Neural cell (in vitro differentiated cells): ENCODE results near the gene DPP10. TPM values are rescaled to one million over a fixed set of nuclear protein-coding genes. Genes with fewer than 3 reads are reported as not detected.
"Not testable (repeated sequence)": the region's sequence is repeated elsewhere in the genome, so short reads cannot be mapped to it uniquely, and the experiment has no call there.

Experiments used
- H2AFZ ChIP-seq: fragments of 200-600, 300-800 bp; sonication (generic), shearing (Covaris generic); 2 replicates; pipeline ENCODE4 v1.6.0; 2014; ENCODE audit warnings: low read depth, mild to moderate bottlenecking, antibody characterized with exemption, low read length, moderate library complexity
- H3F3A ChIP-seq: fragments of 200-600 bp; shearing (Covaris generic); 2 replicates; pipeline ENCODE4 v1.6.1; 2016; ENCODE audit warnings: mild to moderate bottlenecking, moderate library complexity, mixed read lengths, antibody characterized with exemption, low read length; ENCODE audit not compliant: insufficient read depth, poor library complexity, severe bottlenecking
- H3K27ac ChIP-seq: fragments of 200-600, 300-800 bp; sonication (generic), shearing (Covaris generic); 2 replicates; pipeline ENCODE4 v1.5.1; 2014; ENCODE audit warnings: mild to moderate bottlenecking, low read length, moderate library complexity
- H3K27me3 ChIP-seq: fragments of 300-800, 200-600 bp; sonication (generic), shearing (Covaris generic); 2 replicates; pipeline ENCODE4 v1.6.0; 2014; ENCODE audit warnings: mild to moderate bottlenecking, low read depth, low read length, moderate library complexity; ENCODE audit not compliant: insufficient read depth
- H3K36me3 ChIP-seq: fragments of 300-800, 200-600 bp; sonication (generic), shearing (Covaris generic); 2 replicates; pipeline ENCODE4 v1.5.1; 2014; ENCODE audit warnings: mild to moderate bottlenecking, antibody characterized with exemption, low read length, moderate library complexity; ENCODE audit not compliant: insufficient read depth
- H3K4me2 ChIP-seq: fragments of 300-800, 200-600 bp; sonication (generic), shearing (Covaris generic); 2 replicates; pipeline ENCODE4 v1.6.0; 2014; ENCODE audit warnings: mild to moderate bottlenecking, low read length
- H3K4me3 ChIP-seq: fragments of 300-800, 200-600 bp; sonication (generic), shearing (Covaris generic); 2 replicates; pipeline ENCODE4 v1.5.1; 2014; ENCODE audit warnings: mild to moderate bottlenecking, low read length, moderate library complexity
- H3K79me2 ChIP-seq: fragments of 200-600 bp; shearing (Covaris generic); replicated peaks from 2 replicates; pipeline ENCODE4 v1.6.0; 2014; ENCODE audit warnings: mild to moderate bottlenecking, low read length, moderate library complexity; ENCODE audit not compliant: insufficient read depth
- H3K9ac ChIP-seq: fragments of 300-800, 200-600 bp; sonication (generic), shearing (Covaris generic); 2 replicates; pipeline ENCODE4 v1.6.1; 2016; ENCODE audit warnings: mild to moderate bottlenecking, low read length, mixed read lengths
- H3K9me2 ChIP-seq: fragments of 200-600 bp; shearing (Covaris generic); 2 replicates; pipeline ENCODE4 v1.6.1; 2016; ENCODE audit warnings: mild to moderate bottlenecking, low read length, mixed read lengths; ENCODE audit not compliant: insufficient read depth
- H3K9me3 ChIP-seq: fragments of 200-600, 300-800 bp; sonication (generic), shearing (Covaris generic); 2 replicates; pipeline ENCODE4 v1.6.1; 2016; ENCODE audit warnings: mild to moderate bottlenecking, mixed run types, low read length, moderate library complexity, mixed read lengths
- H4K20me1 ChIP-seq: fragments of 200-600 bp; shearing (Covaris generic); 2 replicates; pipeline ENCODE4 v1.6.1; 2016; ENCODE audit warnings: mild to moderate bottlenecking, mixed run types; ENCODE audit not compliant: insufficient read depth
- EP300 ChIP-seq: fragments of 450-650 bp; conservative IDR thresholded peaks from 2 replicates; pipeline ENCODE4 v1.6.1; 2014; ENCODE audit warnings: antibody characterized with exemption, mild to moderate bottlenecking, moderate library complexity; ENCODE audit not compliant: poor library complexity, severe bottlenecking
- EZH2 ChIP-seq: fragments of 200-600, 300-800 bp; shearing (Covaris generic), sonication (generic); IDR thresholded peaks from 2 replicates; pipeline ENCODE4 v1.6.1; 2014; ENCODE audit warnings: antibody characterized with exemption, low read length, borderline replicate concordance, mild to moderate bottlenecking; ENCODE audit not compliant: insufficient read depth, poor library complexity, severe bottlenecking
- POLR2AphosphoS5 ChIP-seq: IDR thresholded peaks from 2 replicates; pipeline ENCODE4 v1.6.1; 2012
- RAD21 ChIP-seq: fragments of 450-650 bp; conservative IDR thresholded peaks from 2 replicates; pipeline ENCODE4 v1.6.1; 2014; ENCODE audit warnings: antibody characterized with exemption, mild to moderate bottlenecking, moderate library complexity
- SMC3 ChIP-seq: fragments of 450-650 bp; conservative IDR thresholded peaks from 2 replicates; pipeline ENCODE4 v1.6.1; 2014; ENCODE audit warnings: antibody characterized with exemption, mild to moderate bottlenecking, moderate library complexity; ENCODE audit not compliant: poor library complexity
- polyA plus RNA-seq: library from polyadenylated mRNA; depleted of rRNA; stranded (reverse); fragments of >200 nt; gene quantifications from 2 replicates; pipeline ENCODE4 v1.2.3, GENCODE V29; 2014
- TF ChIP-seq, protein P1 (sequence below): IDR thresholded peaks from 2 replicates; pipeline ENCODE4 v1.6.1; 2012; ENCODE audit warnings: borderline replicate concordance
- TF ChIP-seq, protein P2 (sequence below): fragments of 450-650 bp; IDR thresholded peaks from 2 replicates; pipeline ENCODE4 v1.5.1; 2014; ENCODE audit warnings: antibody characterized with exemption, mild to moderate bottlenecking, moderate library complexity; ENCODE audit not compliant: poor library complexity, severe bottlenecking

DPP10 gene
- polyA plus RNA-seq, 1 donor from 2014 or later = 13.9 TPM

DNA sequence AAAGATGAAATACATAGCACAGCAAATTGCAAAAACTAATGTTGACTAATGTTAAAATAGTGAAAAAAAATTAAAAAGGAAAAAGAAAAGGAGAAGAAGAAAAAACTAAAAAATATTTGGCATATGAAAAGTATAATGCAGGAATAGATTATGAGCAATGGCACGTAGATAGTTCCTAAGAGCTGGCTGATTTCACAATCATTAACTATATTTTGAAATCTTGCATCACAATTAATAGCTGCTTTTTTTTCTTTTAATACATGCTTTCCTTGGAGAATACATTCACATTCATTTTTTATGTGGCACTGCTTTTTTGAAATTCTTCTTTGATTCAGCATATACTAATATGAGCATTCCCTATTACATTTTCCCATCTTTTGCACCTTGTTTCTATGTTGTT is 299.8 kb downstream of the DPP10 start:
- Histone ChIP-seq H3F3A (no peaks in the 10 kb centered on the region), H2AFZ (no peak overlapping the region), H3K9me3 (no peaks in the 10 kb centered on the region), H3K79me2 (no peaks in the 10 kb centered on the region), H3K4me2 (no peak overlapping the region), H3K27me3 (no peaks in the 10 kb centered on the region), H3K9ac (no peak overlapping the region), H3K9me2 (no peaks in the 10 kb centered on the region), H4K20me1 (no peaks in the 10 kb centered on the region), H3K4me3 (no peak overlapping the region), H3K27ac (no peak overlapping the region), H3K36me3 (no peaks in the 10 kb centered on the region)
- TF ChIP-seq EZH2 (no peak), EP300 (no peak), SMC3 (no peak), RAD21 (no peak)
- TF ChIP-seq, protein P1, sequence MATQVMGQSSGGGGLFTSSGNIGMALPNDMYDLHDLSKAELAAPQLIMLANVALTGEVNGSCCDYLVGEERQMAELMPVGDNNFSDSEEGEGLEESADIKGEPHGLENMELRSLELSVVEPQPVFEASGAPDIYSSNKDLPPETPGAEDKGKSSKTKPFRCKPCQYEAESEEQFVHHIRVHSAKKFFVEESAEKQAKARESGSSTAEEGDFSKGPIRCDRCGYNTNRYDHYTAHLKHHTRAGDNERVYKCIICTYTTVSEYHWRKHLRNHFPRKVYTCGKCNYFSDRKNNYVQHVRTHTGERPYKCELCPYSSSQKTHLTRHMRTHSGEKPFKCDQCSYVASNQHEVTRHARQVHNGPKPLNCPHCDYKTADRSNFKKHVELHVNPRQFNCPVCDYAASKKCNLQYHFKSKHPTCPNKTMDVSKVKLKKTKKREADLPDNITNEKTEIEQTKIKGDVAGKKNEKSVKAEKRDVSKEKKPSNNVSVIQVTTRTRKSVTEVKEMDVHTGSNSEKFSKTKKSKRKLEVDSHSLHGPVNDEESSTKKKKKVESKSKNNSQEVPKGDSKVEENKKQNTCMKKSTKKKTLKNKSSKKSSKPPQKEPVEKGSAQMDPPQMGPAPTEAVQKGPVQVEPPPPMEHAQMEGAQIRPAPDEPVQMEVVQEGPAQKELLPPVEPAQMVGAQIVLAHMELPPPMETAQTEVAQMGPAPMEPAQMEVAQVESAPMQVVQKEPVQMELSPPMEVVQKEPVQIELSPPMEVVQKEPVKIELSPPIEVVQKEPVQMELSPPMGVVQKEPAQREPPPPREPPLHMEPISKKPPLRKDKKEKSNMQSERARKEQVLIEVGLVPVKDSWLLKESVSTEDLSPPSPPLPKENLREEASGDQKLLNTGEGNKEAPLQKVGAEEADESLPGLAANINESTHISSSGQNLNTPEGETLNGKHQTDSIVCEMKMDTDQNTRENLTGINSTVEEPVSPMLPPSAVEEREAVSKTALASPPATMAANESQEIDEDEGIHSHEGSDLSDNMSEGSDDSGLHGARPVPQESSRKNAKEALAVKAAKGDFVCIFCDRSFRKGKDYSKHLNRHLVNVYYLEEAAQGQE = no peak
- TF ChIP-seq, protein P2, sequence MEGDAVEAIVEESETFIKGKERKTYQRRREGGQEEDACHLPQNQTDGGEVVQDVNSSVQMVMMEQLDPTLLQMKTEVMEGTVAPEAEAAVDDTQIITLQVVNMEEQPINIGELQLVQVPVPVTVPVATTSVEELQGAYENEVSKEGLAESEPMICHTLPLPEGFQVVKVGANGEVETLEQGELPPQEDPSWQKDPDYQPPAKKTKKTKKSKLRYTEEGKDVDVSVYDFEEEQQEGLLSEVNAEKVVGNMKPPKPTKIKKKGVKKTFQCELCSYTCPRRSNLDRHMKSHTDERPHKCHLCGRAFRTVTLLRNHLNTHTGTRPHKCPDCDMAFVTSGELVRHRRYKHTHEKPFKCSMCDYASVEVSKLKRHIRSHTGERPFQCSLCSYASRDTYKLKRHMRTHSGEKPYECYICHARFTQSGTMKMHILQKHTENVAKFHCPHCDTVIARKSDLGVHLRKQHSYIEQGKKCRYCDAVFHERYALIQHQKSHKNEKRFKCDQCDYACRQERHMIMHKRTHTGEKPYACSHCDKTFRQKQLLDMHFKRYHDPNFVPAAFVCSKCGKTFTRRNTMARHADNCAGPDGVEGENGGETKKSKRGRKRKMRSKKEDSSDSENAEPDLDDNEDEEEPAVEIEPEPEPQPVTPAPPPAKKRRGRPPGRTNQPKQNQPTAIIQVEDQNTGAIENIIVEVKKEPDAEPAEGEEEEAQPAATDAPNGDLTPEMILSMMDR = no peak

DNA sequence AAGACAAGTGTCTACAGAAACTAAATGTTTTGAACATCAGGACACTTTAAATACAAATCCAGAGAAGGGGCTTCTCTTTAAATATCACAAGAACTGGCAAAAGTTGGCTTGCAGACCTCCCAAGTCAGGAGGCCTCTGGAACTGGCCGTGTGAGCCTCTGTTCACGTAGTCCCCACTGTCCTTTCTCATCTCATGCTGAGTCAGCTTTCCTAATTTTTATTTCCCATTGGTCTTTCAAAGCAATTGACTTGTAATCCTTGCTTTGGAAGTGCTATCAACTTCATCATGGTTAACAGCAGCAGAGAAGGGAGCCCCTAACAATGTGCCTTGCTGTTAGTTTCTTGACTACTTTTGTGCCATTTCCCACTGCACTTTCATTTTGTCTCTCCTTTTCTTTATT is 303.3 kb downstream of the DPP10 start:
- H3K27me3 ChIP-seq = no peaks in the 10 kb centered on the region
- H4K20me1 ChIP-seq = no peaks in the 10 kb centered on the region
- H3K27ac ChIP-seq = no peak overlapping the region
- no peak overlapping the region for H3K4me2 ChIP-seq
- no peaks in the 10 kb centered on the region for H3K9me2 ChIP-seq
- H3K9ac ChIP-seq = no peak overlapping the region
- no peaks in the 10 kb centered on the region for H3K9me3 ChIP-seq
- no peak overlapping the region for H3K4me3 ChIP-seq
- H2AFZ ChIP-seq = no peak overlapping the region
- H3K79me2 ChIP-seq = no peaks in the 10 kb centered on the region
- no peak for TF ChIP-seq POLR2AphosphoS5
- TF ChIP-seq, protein P2 = no peak
- H3K36me3 ChIP-seq = no peaks in the 10 kb centered on the region
- no peaks in the 10 kb centered on the region for H3F3A ChIP-seq

DNA sequence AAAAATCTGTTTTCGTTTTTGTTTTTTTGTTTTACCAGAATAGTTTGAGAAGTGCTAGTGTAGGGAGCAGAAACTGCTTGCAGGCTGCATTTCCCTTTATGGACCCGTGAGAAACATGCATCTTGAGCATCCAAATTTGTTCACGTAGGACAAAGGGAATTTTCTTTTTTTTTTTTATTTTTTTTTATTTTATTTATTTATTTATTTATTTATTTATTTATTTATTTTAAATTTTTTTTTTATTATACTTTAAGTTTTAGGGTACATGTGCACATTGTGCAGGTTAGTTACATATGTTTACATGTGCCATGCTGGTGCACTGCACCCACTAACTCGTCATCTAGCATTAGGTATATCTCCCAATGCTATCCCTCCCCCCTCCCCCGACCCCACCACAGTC is 305.7 kb downstream of the DPP10 start:
- H3K36me3 ChIP-seq, H2AFZ ChIP-seq, H3K27ac ChIP-seq, H3K4me2 ChIP-seq, H3K27me3 ChIP-seq, H3K9me3 ChIP-seq, H3K4me3 ChIP-seq, H3F3A ChIP-seq, H3K9me2 ChIP-seq, H3K9ac ChIP-seq, H4K20me1 ChIP-seq, H3K79me2 ChIP-seq: not testable (repeated sequence)
